Measurements from ENCODE around the gene CD48.

CD48 gene

GRCh38 chr1:160637821-160638539 is 73.6 kb downstream of the CD48 start:
- H3K4me3 ChIP-seq (ENCODE audit: low read depth, low read length): no peak overlapping the region
- no peak for TF ChIP-seq CTCF (IDR thresholded peaks at IDR 0.05; ENCODE audit: low read depth, low read length)

GRCh38 chr1:160637065-160637464 is 74.6 kb downstream of the CD48 start:
- no peak overlapping the region for H3K4me3 ChIP-seq (ENCODE audit: low read depth, low read length)
- no peak for TF ChIP-seq CTCF (IDR thresholded peaks at IDR 0.05; ENCODE audit: low read depth, low read length)

- H3K4me3 ChIP-seq (ENCODE audit: low read depth, low read length): no peak overlapping the region
- no peak for TF ChIP-seq CTCF (IDR thresholded peaks at IDR 0.05; ENCODE audit: low read depth, low read length)
These were observed 75.1 kb downstream of the CD48 start for GRCh38 chr1:160636547-160636946.

GRCh38 chr1:160636076-160636475 is 75.5 kb downstream of the CD48 start:
- TF ChIP-seq CTCF (IDR thresholded peaks at IDR 0.05; ENCODE audit: low read depth, low read length): no peak
- no peak overlapping the region for H3K4me3 ChIP-seq (ENCODE audit: low read depth, low read length)

- H3K4me3 ChIP-seq (ENCODE audit: low read depth, low read length): no peak overlapping the region
- TF ChIP-seq CTCF (IDR thresholded peaks at IDR 0.05; ENCODE audit: low read depth, low read length): no peak
These were observed 76.8 kb downstream of the CD48 start for GRCh38 chr1:160634543-160635491.

- no peak overlapping the region for H3K4me3 ChIP-seq (ENCODE audit: low read depth, low read length)
- TF ChIP-seq CTCF (IDR thresholded peaks at IDR 0.05; ENCODE audit: low read depth, low read length): no peak
These were observed 78.2 kb downstream of the CD48 start for GRCh38 chr1:160633330-160633903.

All from WI38 (cell line).